Smooth muscle cell (in vitro differentiated cells): ENCODE results near the gene KIR3DL3. TPM values are rescaled to one million over a fixed set of nuclear protein-coding genes. Genes with fewer than 3 reads are reported as not detected.

Source experiments
- DNase-seq: peaks from one replicate; lab custom pipeline; 2025; ENCODE audit not compliant: unreplicated experiment; lab: John Stamatoyannopoulos, UW
- H2AFZ ChIP-seq: fragments of 200-600 bp; sonication (generic); 2 replicates; pipeline ENCODE4 v1.6.0; 2016; ENCODE audit warnings: antibody characterized with exemption, low read depth, mild to moderate bottlenecking
- H3F3A ChIP-seq: fragments of 200-600 bp; sonication (generic); 2 replicates; pipeline ENCODE4 v1.6.0; 2017; ENCODE audit warnings: antibody characterized with exemption, low read depth
- H3K27ac ChIP-seq: fragments of 200-600 bp; sonication (generic); 2 replicates; pipeline ENCODE4 v1.5.1; 2016; ENCODE audit warnings: low read depth, mild to moderate bottlenecking
- H3K27me3 ChIP-seq: fragments of 200-600 bp; sonication (generic); 2 replicates; pipeline ENCODE4 v1.6.1; 2016; ENCODE audit warnings: low read depth, mild to moderate bottlenecking
- H3K36me3 ChIP-seq: fragments of 200-600 bp; sonication (generic); 2 replicates; pipeline ENCODE4 v1.5.1; 2016; ENCODE audit warnings: low read depth
- H3K4me1 ChIP-seq: fragments of 200-600 bp; sonication (generic); 2 replicates; pipeline ENCODE4 v1.5.1; 2016; ENCODE audit warnings: low read depth
- H3K4me2 ChIP-seq: fragments of 200-600 bp; sonication (generic); 2 replicates; pipeline ENCODE4 v1.6.0; 2016; ENCODE audit warnings: mild to moderate bottlenecking
- H3K4me3 ChIP-seq: fragments of 200-600 bp; sonication (generic); 2 replicates; pipeline ENCODE4 v1.5.1; 2016; ENCODE audit warnings: mild to moderate bottlenecking
- H3K79me2 ChIP-seq: fragments of 200-600 bp; sonication (generic); 2 replicates; pipeline ENCODE4 v1.6.0; 2016; ENCODE audit warnings: low read depth, mild to moderate bottlenecking
- H3K9ac ChIP-seq: fragments of 200-600 bp; sonication (generic); 2 replicates; pipeline ENCODE4 v1.6.0; 2016; ENCODE audit warnings: low read depth
- H3K9me3 ChIP-seq: fragments of 200-600 bp; sonication (generic); replicated peaks from 2 replicates; pipeline ENCODE4 v1.5.1; 2016; ENCODE audit warnings: low read depth
- H4K20me1 ChIP-seq: fragments of 200-600 bp; sonication (generic); 2 replicates; pipeline ENCODE4 v1.6.0; 2016; ENCODE audit warnings: low read depth
- CTCF ChIP-seq: fragments of 200-600 bp; sonication (generic); IDR thresholded peaks from 2 replicates; pipeline ENCODE4 v1.5.1; 2017; ENCODE audit warnings: borderline replicate concordance, mild to moderate bottlenecking, antibody characterized with exemption; ENCODE audit not compliant: insufficient read depth, poor library complexity, severe bottlenecking
- WGBS: methylation state at CpG from one replicate; pipeline ENCODE4 v1.1.7; 2016; ENCODE audit warnings: low lambda C conversion rate; 5-methylcytosine and 5-hydroxymethylcytosine counted together
- polyA plus RNA-seq: library from polyadenylated mRNA; unstranded; fragments of >200 nt; fragmentation: Nextera tagmentation; extraction: Ambion mirVana; gene quantifications from 2 replicates; pipeline ENCODE4 v1.2.1, GENCODE V29; 2016
- total RNA-seq: library from RNA; depleted of rRNA; stranded (reverse); fragments of >200 nt; gene quantifications from 2 replicates; pipeline ENCODE4 v1.2.3, GENCODE V29; 2014

Gene KIR3DL3
- total and polyA plus RNA-seq, 2 experiments from 2014 or later: not detected

- no peaks in the 10 kb centered on the region for H3F3A ChIP-seq
- no peak for TF ChIP-seq CTCF
- H3K9me3 ChIP-seq: no peaks in the 10 kb centered on the region
- no peaks in the 10 kb centered on the region for H3K4me1 ChIP-seq
- WGBS: 68% methylated on average over 7 of the region's 7 CpGs
- no peak overlapping the region for H3K9ac ChIP-seq
- H3K27me3 ChIP-seq: no peaks in the 10 kb centered on the region
- no peaks in the 10 kb centered on the region for H3K79me2 ChIP-seq
- no peak overlapping the region for H3K27ac ChIP-seq
- no peak overlapping the region for H3K4me3 ChIP-seq
- no peak overlapping the region for H3K4me2 ChIP-seq
- H4K20me1 ChIP-seq: no peaks in the 10 kb centered on the region
- no peaks in the 10 kb centered on the region for H3K36me3 ChIP-seq
- no peak overlapping the region for H2AFZ ChIP-seq
- no peak for DNase-seq
These were observed 41.9 kb upstream of the KIR3DL3 start for GRCh38 chr19:54682306-54682856.

GRCh38 chr19:54684527-54684926 lies 39.7 kb upstream of the KIR3DL3 start:
- H3K4me3 ChIP-seq: no peak overlapping the region
- H3K9me3 ChIP-seq: no peaks in the 10 kb centered on the region
- no peaks in the 10 kb centered on the region for H3F3A ChIP-seq
- H3K9ac ChIP-seq: no peak overlapping the region
- no peak overlapping the region for H2AFZ ChIP-seq
- H3K79me2 ChIP-seq: no peaks in the 10 kb centered on the region
- DNase-seq: no peak
- no peak overlapping the region for H3K27ac ChIP-seq
- 35% methylated on average over 3 of the region's 3 CpGs for WGBS
- H4K20me1 ChIP-seq: no peaks in the 10 kb centered on the region
- H3K4me1 ChIP-seq: no peaks in the 10 kb centered on the region
- H3K36me3 ChIP-seq: no peaks in the 10 kb centered on the region
- no peak overlapping the region for H3K4me2 ChIP-seq
- TF ChIP-seq CTCF: no peak
- H3K27me3 ChIP-seq: no peaks in the 10 kb centered on the region

DNA sequence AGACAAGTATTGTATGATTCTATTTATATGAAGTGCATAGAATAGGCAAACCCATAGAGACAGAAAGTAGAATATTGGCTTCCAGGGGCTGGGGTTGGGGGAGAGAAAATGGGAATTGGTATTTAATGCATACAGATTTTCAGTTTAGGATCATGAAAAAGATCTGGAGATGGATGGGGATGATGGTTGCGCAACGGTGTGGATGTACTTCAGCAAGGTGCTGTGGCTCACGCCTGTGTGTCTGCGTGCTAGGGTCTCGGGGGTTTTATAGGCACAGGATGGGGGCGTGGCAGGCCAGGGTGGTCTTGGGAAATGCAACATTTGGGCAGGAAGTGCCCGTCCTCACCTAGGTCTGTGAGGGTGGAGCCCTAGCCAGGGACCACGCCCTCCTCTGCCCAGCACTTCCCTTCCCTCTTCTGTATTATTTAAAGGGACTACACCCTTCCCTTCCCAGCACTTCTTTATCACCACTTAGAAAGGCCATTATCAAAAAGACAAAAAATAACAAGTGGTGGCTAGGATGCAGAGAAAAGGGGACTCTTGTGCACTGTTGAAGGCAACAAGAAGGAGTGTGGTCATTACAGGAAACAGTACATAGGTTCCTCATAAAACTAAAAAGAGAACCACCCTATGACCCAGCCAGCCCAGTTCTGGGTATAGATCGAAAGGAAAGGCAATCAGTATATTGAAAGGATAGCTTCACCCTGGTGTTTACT lies 32.5 kb upstream of the KIR3DL3 start:
- Histone ChIP-seq H3K27me3 (no peaks in the 10 kb centered on the region), H3K9me3 (no peaks in the 10 kb centered on the region), H3K27ac (no peak overlapping the region), H3F3A (no peaks in the 10 kb centered on the region), H3K4me1 (no peaks in the 10 kb centered on the region), H3K36me3 (no peaks in the 10 kb centered on the region), H2AFZ (no peak overlapping the region), H3K4me2 (no peak overlapping the region), H3K9ac (no peak overlapping the region), H3K79me2 (no peaks in the 10 kb centered on the region), H4K20me1 (no peaks in the 10 kb centered on the region), H3K4me3 (no peak overlapping the region)
- no peak for TF ChIP-seq CTCF
- DNase-seq: no peak
- WGBS: 76% methylated on average over 9 of the region's 9 CpGs

DNA sequence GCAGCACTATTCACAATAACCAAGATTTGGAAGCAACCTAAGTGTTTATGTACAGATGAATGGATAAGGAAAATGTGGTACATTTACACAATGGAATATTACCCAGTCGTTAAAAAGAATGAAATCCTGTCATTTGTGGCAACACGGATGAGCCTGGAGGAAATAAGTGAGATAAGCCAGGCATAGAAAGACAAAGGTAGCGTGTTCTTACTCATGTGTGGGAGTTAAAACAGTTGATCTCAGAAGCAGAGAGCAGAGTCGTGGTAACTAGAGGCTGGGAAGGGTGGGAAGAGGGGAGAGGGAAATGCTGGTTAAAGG lies 32.0 kb upstream of the KIR3DL3 start:
- Histone ChIP-seq H4K20me1 (no peaks in the 10 kb centered on the region), H3K9ac (no peak overlapping the region), H3K36me3 (no peaks in the 10 kb centered on the region), H3F3A (no peaks in the 10 kb centered on the region), H3K4me2 (no peak overlapping the region), H2AFZ (no peak overlapping the region), H3K27me3 (no peaks in the 10 kb centered on the region), H3K79me2 (no peaks in the 10 kb centered on the region), H3K4me1 (no peaks in the 10 kb centered on the region), H3K4me3 (no peak overlapping the region), H3K27ac (no peak overlapping the region), H3K9me3 (no peaks in the 10 kb centered on the region)
- 47% methylated on average over 4 of the region's 4 CpGs for WGBS
- DNase-seq: no peak
- no peak for TF ChIP-seq CTCF
